Stomach (tissue), 9 donors: ENCODE measurements around the gene MYOT. TPM values are rescaled to one million over a fixed set of nuclear protein-coding genes. Genes with fewer than 3 reads are reported as not detected.

Experiments used
- DNase-seq, 2 donors: peaks; one replicate each; pipeline versions ENCODE4 v3.0.0 to v3.0.0-alpha.2; 2013 to 2019
- H3K27ac ChIP-seq, 5 donors: fragments of 200-600 bp in 4 of 5; sonication (generic) in 4 of 5; one replicate each; pipeline ENCODE4 v1.5.1; 2013 to 2019; ENCODE audit warnings: mild to moderate bottlenecking in 1 of 5, moderate library complexity in 1 of 5
- H3K27me3 ChIP-seq, 3 donors: fragments of 200-600 bp; sonication (generic); one replicate each; pipeline ENCODE4 v1.5.1; 2017 to 2019; ENCODE audit warnings: mixed run types in 1 of 3
- H3K36me3 ChIP-seq, 4 donors: fragments of 200-600 bp; sonication (generic); 1 replicate in 3 of 4; 2 replicates in 1 of 4; pipeline ENCODE4 v1.5.1; 2016 to 2019
- H3K4me1 ChIP-seq, 4 donors: fragments of 200-600 bp; sonication (generic); one replicate each; pipeline ENCODE4 v1.5.1; 2016 to 2019
- H3K4me3 ChIP-seq, 4 donors: fragments of 200-600 bp; sonication (generic) in 3 of 4; one replicate each; pipeline ENCODE4 v1.5.1; 2016 to 2019; ENCODE audit warnings: mild to moderate bottlenecking in 1 of 4
- H3K9me3 ChIP-seq, 4 donors: fragments of 200-600 bp; sonication (generic); one replicate each; pipeline ENCODE4 v1.5.1; 2016 to 2019
- CTCF ChIP-seq, 7 experiments: fragments of 450-650 bp in 4 of 7; fragments of 200-600 bp in 3 of 7; sonication (generic) in 3 of 7; IDR thresholded peaks; one replicate each; pipeline ENCODE4 v1.5.1; 2016 to 2019; ENCODE audit warnings: antibody characterized with exemption in 7 of 7, control low read depth in 2 of 7, mild to moderate bottlenecking in 1 of 7
- EP300 ChIP-seq: sonication (generic); formaldehyde crosslinking; IDR thresholded peaks from one replicate; pipeline ENCODE4 v1.6.1; 2017; ENCODE audit warnings: antibody characterized with exemption
- POLR2A ChIP-seq, 4 donors: fragments of 450-650 bp; IDR thresholded peaks; one replicate each; pipeline ENCODE4 v1.6.1; 2016; ENCODE audit warnings: antibody characterized with exemption in 4 of 4, control low read depth in 2 of 4, mild to moderate bottlenecking in 1 of 4, moderate library complexity in 1 of 4
- POLR2AphosphoS5 ChIP-seq, 3 donors: sonication (generic); formaldehyde crosslinking; IDR thresholded peaks; one replicate each; pipeline ENCODE4 v1.6.1; 2016; ENCODE audit warnings: antibody characterized with exemption in 3 of 3
- WGBS, 5 donors: extraction: QIAGEN DNeasy Blood & Tissue Kit in 3 of 5; methylation state at CpG; one replicate each; pipeline versions ENCODE4 v1.1.5 to v1.1.7; 2013 to 2018; 5-methylcytosine and 5-hydroxymethylcytosine counted together
- intact Hi-C: fragments of 100-400 bp; cut with DNase I; formaldehyde crosslinking; loops from one replicate; pipeline ENCODE4 v1.15.1; 2023; ENCODE audit warnings: low total_unique reads
- polyA plus RNA-seq, 3 donors: library from polyadenylated mRNA; stranded (reverse); fragments of 200-250 nt; gene quantifications; one replicate each; pipeline ENCODE4 v1.2.3, GENCODE V29; 2013
- total RNA-seq, 5 donors: library from RNA; depleted of rRNA; stranded (reverse); fragments of >200 nt; gene quantifications; one replicate each; pipeline versions ENCODE4 v1.1.0 to v1.2.3, GENCODE V29; 2014 to 2016
- donor health status: healthy with polysubstance abuse.
- donor health status: Bipolar disorder and iron deficiency.
- donor health status: healthy.

MYOT gene
- total and polyA plus RNA-seq, 8 donors, result 2.1 to 14.8 (median 5.6) TPM; not detected in 2

DNA sequence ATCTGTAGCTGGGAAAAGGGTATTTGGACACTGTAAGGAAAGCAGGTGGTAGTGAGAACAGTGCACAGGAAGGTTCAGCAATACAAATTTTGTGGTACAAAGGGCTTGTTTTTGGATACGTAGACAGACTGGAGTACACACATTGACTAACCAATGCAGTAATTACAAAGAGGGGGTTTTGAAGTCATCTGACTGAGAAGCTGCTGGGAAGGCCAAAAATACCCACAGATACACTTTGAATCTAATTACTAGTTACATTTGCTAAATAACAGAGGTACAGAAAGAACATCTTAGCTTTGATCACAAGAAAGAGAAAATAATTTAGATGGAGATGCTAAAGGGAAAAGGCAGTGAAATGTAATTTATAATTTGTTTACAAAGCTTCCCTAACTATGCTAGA lies 67.5 kb downstream of the MYOT start:
- WGBS, 5 donors, result 79 to 88% (median 86%) methylated on average over 1 of the region's 1 CpG

GRCh38 chr5:137935694-137936093 lies 68.0 kb downstream of the MYOT start:
- H3K9me3 ChIP-seq, result no peaks in the 10 kb centered on the region
- peaks cover 20 to 49% (median 42%) of the 10 kb centered on the region in 4 donors for H3K36me3 ChIP-seq
- H3K27ac ChIP-seq, result no peak overlapping the region
- TF ChIP-seq EP300, result no peak
- no peak for TF ChIP-seq POLR2A (IDR thresholded peaks at IDR 0.05)
- TF ChIP-seq CTCF (IDR thresholded peaks at IDR 0.05), result no peak
- TF ChIP-seq POLR2AphosphoS5 (IDR thresholded peaks at IDR 0.05), result no peak
- intact Hi-C loops, result no loop called here
- DNase-seq, result no peak
- no peak overlapping the region for H3K4me3 ChIP-seq
- H3K4me1 ChIP-seq, result peaks cover 0 to 15% (median 8%) of the 10 kb centered on the region in 4 donors
- 71 to 89% (median 84%) methylated on average over 3 of the region's 3 CpGs for WGBS, 5 donors
- H3K27me3 ChIP-seq, result no peaks in the 10 kb centered on the region

More for the DNA sequence above, 67.5 kb downstream of the MYOT start:
- no peak for DNase-seq
- no peak for TF ChIP-seq CTCF (IDR thresholded peaks at IDR 0.05)
- H3K4me1 ChIP-seq, result peaks cover 0 to 15% (median 8%) of the 10 kb centered on the region in 4 donors
- H3K27ac ChIP-seq, result no peak overlapping the region
- no peak overlapping the region for H3K4me3 ChIP-seq
- no peaks in the 10 kb centered on the region for H3K9me3 ChIP-seq
- H3K27me3 ChIP-seq, result no peaks in the 10 kb centered on the region
- H3K36me3 ChIP-seq, result peaks cover 16 to 44% (median 37%) of the 10 kb centered on the region in 4 donors
- intact Hi-C loops, result no loop called here

Other genes with a start within 250 kb of the MYOT start
- 10 to 100 TPM in 4 of 5 donors, 1 to 10 TPM in 1; 9.5 to 20.4 (median 19.4) TPM for gene KLHL3, start 131.8 kb upstream of the MYOT start, total RNA-seq
- 1 to 10 TPM in 1 of 3 donors, under 1 TPM in 2; 0.50 to 1.6 (median 0.76) TPM for gene KLHL3, start 131.8 kb upstream of the MYOT start, polyA plus RNA-seq
- gene HNRNPA0, start 113.5 kb upstream of the MYOT start, total RNA-seq, result 10 to 100 TPM in 3 of 5 donors, 1 to 10 TPM in 2; 1.2 to 29.7 (median 12.6) TPM
- gene HNRNPA0, start 113.5 kb upstream of the MYOT start, polyA plus RNA-seq, result 10 to 100 TPM; 14.5 to 25.5 (median 21.2) TPM
- not detected for gene PKD2L2, start 21.6 kb downstream of the MYOT start, total RNA-seq
- gene PKD2L2, start 21.6 kb downstream of the MYOT start, polyA plus RNA-seq, result not detected
- gene FAM13B, start 165.2 kb downstream of the MYOT start, total RNA-seq, result 10 to 100 TPM; 11.0 to 66.6 (median 36.4) TPM
- gene FAM13B, start 165.2 kb downstream of the MYOT start, polyA plus RNA-seq, result 10 to 100 TPM in 1 of 3 donors, 1 to 10 TPM in 2; 7.0 to 15.0 (median 9.5) TPM
- gene WNT8A, start 216.2 kb downstream of the MYOT start, total RNA-seq, result not detected
- gene WNT8A, start 216.2 kb downstream of the MYOT start, polyA plus RNA-seq, result not detected